GM23338 (cell line): ENCODE data around the gene BCKDK. TPM values are rescaled to one million over a fixed set of nuclear protein-coding genes. Genes with fewer than 3 reads are reported as not detected.

Experiments
- ATAC-seq: fragments of 200-7000 bp; cut with Tn5 transposase; 3 replicates; pipeline ENCODE4 v1.9.1; 2020
- DNase-seq: peaks from one replicate; pipeline ENCODE4 v3.0.0-alpha.2; 2015; ENCODE audit warnings: low spot score
- H2AFZ ChIP-seq: fragments of 200-600 bp; sonication (generic); 2 replicates; pipeline ENCODE4 v1.8.0; 2016; ENCODE audit warnings: antibody characterized with exemption, mild to moderate bottlenecking, moderate library complexity
- H3F3A ChIP-seq: fragments of 200-600 bp; sonication (generic); replicated peaks from 2 replicates; pipeline ENCODE4 v1.8.0; 2017; ENCODE audit warnings: antibody characterized with exemption, mixed run types, low read depth
- H3K27ac ChIP-seq: fragments of 200-600 bp; sonication (generic); 2 replicates; pipeline ENCODE4 v1.6.1; 2016; ENCODE audit warnings: low read depth
- H3K27me3 ChIP-seq: fragments of 200-600 bp; sonication (generic); 2 replicates; pipeline ENCODE4 v1.8.0; 2016; ENCODE audit warnings: mild to moderate bottlenecking, mixed run types, moderate library complexity; ENCODE audit not compliant: insufficient read depth
- H3K36me3 ChIP-seq: fragments of 200-600 bp; sonication (generic); 2 replicates; pipeline ENCODE4 v1.8.0; 2016; ENCODE audit warnings: mild to moderate bottlenecking; ENCODE audit not compliant: insufficient read depth
- H3K4me1 ChIP-seq: fragments of 200-600 bp; sonication (generic); 2 replicates; pipeline ENCODE4 v1.8.0; 2016; ENCODE audit warnings: mild to moderate bottlenecking, moderate library complexity; ENCODE audit not compliant: insufficient read depth
- H3K4me2 ChIP-seq: fragments of 200-600 bp; sonication (generic); 2 replicates; pipeline ENCODE4 v1.7.1; 2017; ENCODE audit warnings: mixed run types
- H3K4me3 ChIP-seq: fragments of 200-600 bp; sonication (generic); 2 replicates; pipeline ENCODE4 v1.6.1; 2016; ENCODE audit warnings: mixed run types
- H3K79me2 ChIP-seq: fragments of 200-600 bp; sonication (generic); replicated peaks from 2 replicates; pipeline ENCODE4 v1.8.0; 2017; ENCODE audit warnings: mild to moderate bottlenecking; ENCODE audit not compliant: insufficient read depth
- H3K9me2 ChIP-seq: fragments of 200-600 bp; sonication (generic); 2 replicates; pipeline ENCODE4 v1.8.0; 2017; ENCODE audit not compliant: insufficient read depth
- H4K20me1 ChIP-seq: fragments of 200-600 bp; sonication (generic); replicated peaks from 2 replicates; pipeline ENCODE4 v1.8.0; 2017; ENCODE audit warnings: mild to moderate bottlenecking; ENCODE audit not compliant: insufficient read depth
- H3K27ac Mint-ChIP-seq: 2 replicates; pipeline ENCODE4 v1.8.0; 2020; ENCODE audit warnings: inconsistent platforms, mild to moderate bottlenecking, moderate library complexity, mixed read lengths
- H3K27me3 Mint-ChIP-seq: 3 replicates; pipeline ENCODE4 v1.8.0; 2022; ENCODE audit warnings: low read depth, mild to moderate bottlenecking, moderate library complexity, mixed read lengths, inconsistent platforms; ENCODE audit not compliant: insufficient read depth, poor library complexity
- H3K36me3 Mint-ChIP-seq: 3 replicates; pipeline ENCODE4 v1.8.0; 2021; ENCODE audit warnings: low read depth, mild to moderate bottlenecking, inconsistent platforms, moderate library complexity, mixed read lengths
- H3K4me1 Mint-ChIP-seq: 3 replicates; pipeline ENCODE4 v1.8.0; 2020; ENCODE audit warnings: mild to moderate bottlenecking, inconsistent platforms, mixed read lengths
- H3K4me3 Mint-ChIP-seq: 3 replicates; pipeline ENCODE4 v1.8.0; 2021; ENCODE audit warnings: moderate library complexity, mild to moderate bottlenecking, inconsistent platforms, mixed read lengths
- H3K9me3 Mint-ChIP-seq: 3 replicates; pipeline ENCODE4 v1.8.0; 2020; ENCODE audit warnings: moderate library complexity, mild to moderate bottlenecking, inconsistent platforms, mixed read lengths
- CREB1 ChIP-seq: fragments of 250-450 bp; sonication (Bioruptor Pico); IDR thresholded peaks from 2 replicates; pipeline ENCODE4 v1.5.0; 2020; ENCODE audit warnings: low read depth, mild to moderate bottlenecking, moderate library complexity
- EZH2 ChIP-seq: fragments of 200-600 bp; sonication (generic); IDR thresholded peaks from one replicate; pipeline ENCODE4 v1.8.0; 2017; ENCODE audit warnings: antibody characterized with exemption, mild to moderate bottlenecking, low read depth; ENCODE audit not compliant: unreplicated experiment
- EZH2phosphoT487 ChIP-seq: fragments of 200-600 bp; sonication (generic); IDR thresholded peaks from one replicate; pipeline ENCODE4 v1.8.1; 2018; ENCODE audit warnings: antibody characterized with exemption; ENCODE audit not compliant: unreplicated experiment
- JUNB ChIP-seq: IDR thresholded peaks from one replicate; pipeline ENCODE4 v1.6.1; 2016; ENCODE audit warnings: antibody characterized with exemption; ENCODE audit not compliant: unreplicated experiment
- NANOG ChIP-seq: IDR thresholded peaks from 2 replicates; pipeline ENCODE4 v1.6.1; 2016; ENCODE audit warnings: antibody characterized with exemption, borderline replicate concordance
- POLR2AphosphoS5 ChIP-seq: IDR thresholded peaks from 2 replicates; pipeline ENCODE4 v1.6.1; 2016; ENCODE audit warnings: antibody characterized with exemption, low read depth
- STAT1 ChIP-seq: IDR thresholded peaks from one replicate; pipeline ENCODE4 v1.6.1; 2016; ENCODE audit warnings: antibody characterized with exemption; ENCODE audit not compliant: unreplicated experiment
- ZNF114 ChIP-seq: fragments of 250-450 bp; sonication (Bioruptor Pico); IDR thresholded peaks from 2 replicates; pipeline ENCODE4 v1.5.0; 2020; ENCODE audit warnings: mild to moderate bottlenecking, moderate library complexity
- ZNF331 ChIP-seq: fragments of 250-450 bp; sonication (Bioruptor Pico); IDR thresholded peaks from 2 replicates; pipeline ENCODE4 v1.5.0; 2020; ENCODE audit warnings: low read depth, mild to moderate bottlenecking, moderate library complexity
- polyA plus RNA-seq: library from polyadenylated mRNA; unstranded; fragments of >200 nt; fragmentation: Nextera tagmentation; extraction: Ambion mirVana; gene quantifications from 2 replicates; pipeline ENCODE4 v1.2.1, GENCODE V29; 2016
- total RNA-seq: library from RNA; depleted of rRNA; stranded (reverse); fragments of >200 nt; shearing (Covaris generic); gene quantifications from 2 replicates; pipeline ENCODE4 v1.2.3, GENCODE V29; 2014
- TF ChIP-seq, protein P1 (sequence below): fragments of 250-450 bp; sonication (Bioruptor Pico); IDR thresholded peaks from 2 replicates; pipeline ENCODE4 v1.5.0; 2020; ENCODE audit warnings: mild to moderate bottlenecking, moderate library complexity
- TF ChIP-seq, protein P2 (sequence below), 2 experiments: fragments of 200-600 bp in 1 of 2; sonication (generic) in 1 of 2; conservative IDR thresholded peaks; 2 replicates each; pipeline versions ENCODE4 v1.5.1 to v1.6.1; 2016 to 2017; ENCODE audit warnings: antibody characterized with exemption in 2 of 2, low read depth in 2 of 2, mild to moderate bottlenecking in 2 of 2, moderate library complexity in 1 of 2
- TF ChIP-seq, protein P3 (sequence below): IDR thresholded peaks from one replicate; pipeline ENCODE4 v1.6.1; 2018; ENCODE audit warnings: antibody characterized with exemption; ENCODE audit not compliant: unreplicated experiment

The BCKDK gene
- total and polyA plus RNA-seq, 2 experiments from 2014 or later: 36.1 to 58.9 TPM

DNA sequence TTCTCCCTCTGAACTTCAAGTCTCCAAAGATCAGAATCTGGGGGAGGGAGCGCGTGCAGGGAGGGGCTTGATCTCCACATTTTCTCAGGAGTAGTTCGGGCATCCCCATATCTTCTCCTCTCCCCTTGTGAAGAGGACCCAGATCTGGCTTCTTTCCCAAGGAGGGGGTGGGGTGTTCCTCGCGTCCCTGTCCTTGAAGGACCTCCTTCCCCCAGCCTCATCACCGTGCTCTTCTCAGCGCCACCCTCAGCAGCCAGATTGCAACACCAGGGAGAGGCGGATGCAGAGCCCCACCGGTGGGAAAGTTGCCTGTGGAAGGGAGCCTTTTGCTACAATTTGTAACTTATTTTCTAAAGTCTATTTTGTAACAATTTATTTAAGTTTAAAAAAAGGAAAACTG, 25.1 kb upstream of the BCKDK start:
- Histone ChIP-seq H3K4me1 (no peaks in the 10 kb centered on the region), H3K27ac (no peak overlapping the region), H4K20me1 (no peaks in the 10 kb centered on the region; the same call in 1 of the 2 replicates), H3F3A (no peaks in the 10 kb centered on the region), H3K4me3 (no peak overlapping the region), H3K4me2 (no peak overlapping the region), H3K9me2 (no peaks in the 10 kb centered on the region), H3K36me3 (no peaks in the 10 kb centered on the region), H3K79me2 (no peaks in the 10 kb centered on the region), H3K27me3 (no peaks in the 10 kb centered on the region), H2AFZ (no peak overlapping the region)
- H3K4me1 Mint-ChIP-seq: peaks cover 5% of the 10 kb centered on the region; the same call in 1 of the 3 replicates
- no peak for ATAC-seq
- no peak for DNase-seq
- peaks cover 37% of the 10 kb centered on the region for H3K36me3 Mint-ChIP-seq
- no peaks in the 10 kb centered on the region for H3K9me3 Mint-ChIP-seq
- H3K27ac Mint-ChIP-seq: no peak overlapping the region
- TF ChIP-seq POLR2AphosphoS5 (no peak), STAT1 (no peak), EZH2phosphoT487 (no peak), CREB1 (CRISPR knock-in tag) (no peak), EZH2 (no peak), ZNF331 (CRISPR knock-in tag) (no peak), NANOG (no peak), JUNB (no peak), ZNF114 (no peak)
- TF ChIP-seq, protein P1, sequence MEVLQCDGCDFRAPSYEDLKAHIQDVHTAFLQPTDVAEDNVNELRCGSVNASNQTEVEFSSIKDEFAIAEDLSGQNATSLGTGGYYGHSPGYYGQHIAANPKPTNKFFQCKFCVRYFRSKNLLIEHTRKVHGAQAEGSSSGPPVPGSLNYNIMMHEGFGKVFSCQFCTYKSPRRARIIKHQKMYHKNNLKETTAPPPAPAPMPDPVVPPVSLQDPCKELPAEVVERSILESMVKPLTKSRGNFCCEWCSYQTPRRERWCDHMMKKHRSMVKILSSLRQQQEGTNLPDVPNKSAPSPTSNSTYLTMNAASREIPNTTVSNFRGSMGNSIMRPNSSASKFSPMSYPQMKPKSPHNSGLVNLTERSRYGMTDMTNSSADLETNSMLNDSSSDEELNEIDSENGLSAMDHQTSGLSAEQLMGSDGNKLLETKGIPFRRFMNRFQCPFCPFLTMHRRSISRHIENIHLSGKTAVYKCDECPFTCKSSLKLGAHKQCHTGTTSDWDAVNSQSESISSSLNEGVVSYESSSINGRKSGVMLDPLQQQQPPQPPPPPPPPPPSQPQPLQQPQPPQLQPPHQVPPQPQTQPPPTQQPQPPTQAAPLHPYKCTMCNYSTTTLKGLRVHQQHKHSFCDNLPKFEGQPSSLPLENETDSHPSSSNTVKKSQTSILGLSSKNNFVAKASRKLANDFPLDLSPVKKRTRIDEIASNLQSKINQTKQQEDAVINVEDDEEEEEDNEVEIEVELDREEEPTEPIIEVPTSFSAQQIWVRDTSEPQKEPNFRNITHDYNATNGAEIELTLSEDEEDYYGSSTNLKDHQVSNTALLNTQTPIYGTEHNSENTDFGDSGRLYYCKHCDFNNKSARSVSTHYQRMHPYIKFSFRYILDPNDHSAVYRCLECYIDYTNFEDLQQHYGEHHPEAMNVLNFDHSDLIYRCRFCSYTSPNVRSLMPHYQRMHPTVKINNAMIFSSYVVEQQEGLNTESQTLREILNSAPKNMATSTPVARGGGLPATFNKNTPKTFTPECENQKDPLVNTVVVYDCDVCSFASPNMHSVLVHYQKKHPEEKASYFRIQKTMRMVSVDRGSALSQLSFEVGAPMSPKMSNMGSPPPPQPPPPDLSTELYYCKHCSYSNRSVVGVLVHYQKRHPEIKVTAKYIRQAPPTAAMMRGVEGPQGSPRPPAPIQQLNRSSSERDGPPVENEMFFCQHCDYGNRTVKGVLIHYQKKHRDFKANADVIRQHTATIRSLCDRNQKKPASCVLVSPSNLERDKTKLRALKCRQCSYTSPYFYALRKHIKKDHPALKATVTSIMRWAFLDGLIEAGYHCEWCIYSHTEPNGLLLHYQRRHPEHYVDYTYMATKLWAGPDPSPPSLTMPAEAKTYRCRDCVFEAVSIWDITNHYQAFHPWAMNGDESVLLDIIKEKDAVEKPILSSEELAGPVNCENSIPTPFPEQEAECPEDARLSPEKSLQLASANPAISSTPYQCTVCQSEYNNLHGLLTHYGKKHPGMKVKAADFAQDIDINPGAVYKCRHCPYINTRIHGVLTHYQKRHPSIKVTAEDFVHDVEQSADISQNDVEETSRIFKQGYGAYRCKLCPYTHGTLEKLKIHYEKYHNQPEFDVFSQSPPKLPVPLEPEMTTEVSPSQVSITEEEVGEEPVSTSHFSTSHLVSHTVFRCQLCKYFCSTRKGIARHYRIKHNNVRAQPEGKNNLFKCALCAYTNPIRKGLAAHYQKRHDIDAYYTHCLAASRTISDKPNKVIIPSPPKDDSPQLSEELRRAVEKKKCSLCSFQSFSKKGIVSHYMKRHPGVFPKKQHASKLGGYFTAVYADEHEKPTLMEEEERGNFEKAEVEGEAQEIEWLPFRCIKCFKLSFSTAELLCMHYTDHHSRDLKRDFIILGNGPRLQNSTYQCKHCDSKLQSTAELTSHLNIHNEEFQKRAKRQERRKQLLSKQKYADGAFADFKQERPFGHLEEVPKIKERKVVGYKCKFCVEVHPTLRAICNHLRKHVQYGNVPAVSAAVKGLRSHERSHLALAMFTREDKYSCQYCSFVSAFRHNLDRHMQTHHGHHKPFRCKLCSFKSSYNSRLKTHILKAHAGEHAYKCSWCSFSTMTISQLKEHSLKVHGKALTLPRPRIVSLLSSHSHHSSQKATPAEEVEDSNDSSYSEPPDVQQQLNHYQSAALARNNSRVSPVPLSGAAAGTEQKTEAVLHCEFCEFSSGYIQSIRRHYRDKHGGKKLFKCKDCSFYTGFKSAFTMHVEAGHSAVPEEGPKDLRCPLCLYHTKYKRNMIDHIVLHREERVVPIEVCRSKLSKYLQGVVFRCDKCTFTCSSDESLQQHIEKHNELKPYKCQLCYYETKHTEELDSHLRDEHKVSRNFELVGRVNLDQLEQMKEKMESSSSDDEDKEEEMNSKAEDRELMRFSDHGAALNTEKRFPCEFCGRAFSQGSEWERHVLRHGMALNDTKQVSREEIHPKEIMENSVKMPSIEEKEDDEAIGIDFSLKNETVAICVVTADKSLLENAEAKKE (CRISPR knock-in tag): no peak
- TF ChIP-seq, protein P2, sequence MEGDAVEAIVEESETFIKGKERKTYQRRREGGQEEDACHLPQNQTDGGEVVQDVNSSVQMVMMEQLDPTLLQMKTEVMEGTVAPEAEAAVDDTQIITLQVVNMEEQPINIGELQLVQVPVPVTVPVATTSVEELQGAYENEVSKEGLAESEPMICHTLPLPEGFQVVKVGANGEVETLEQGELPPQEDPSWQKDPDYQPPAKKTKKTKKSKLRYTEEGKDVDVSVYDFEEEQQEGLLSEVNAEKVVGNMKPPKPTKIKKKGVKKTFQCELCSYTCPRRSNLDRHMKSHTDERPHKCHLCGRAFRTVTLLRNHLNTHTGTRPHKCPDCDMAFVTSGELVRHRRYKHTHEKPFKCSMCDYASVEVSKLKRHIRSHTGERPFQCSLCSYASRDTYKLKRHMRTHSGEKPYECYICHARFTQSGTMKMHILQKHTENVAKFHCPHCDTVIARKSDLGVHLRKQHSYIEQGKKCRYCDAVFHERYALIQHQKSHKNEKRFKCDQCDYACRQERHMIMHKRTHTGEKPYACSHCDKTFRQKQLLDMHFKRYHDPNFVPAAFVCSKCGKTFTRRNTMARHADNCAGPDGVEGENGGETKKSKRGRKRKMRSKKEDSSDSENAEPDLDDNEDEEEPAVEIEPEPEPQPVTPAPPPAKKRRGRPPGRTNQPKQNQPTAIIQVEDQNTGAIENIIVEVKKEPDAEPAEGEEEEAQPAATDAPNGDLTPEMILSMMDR (conservative IDR thresholded peaks at IDR 0.05; ENCODE audit: low read depth in 2 of 2): no peak
- TF ChIP-seq, protein P3, sequence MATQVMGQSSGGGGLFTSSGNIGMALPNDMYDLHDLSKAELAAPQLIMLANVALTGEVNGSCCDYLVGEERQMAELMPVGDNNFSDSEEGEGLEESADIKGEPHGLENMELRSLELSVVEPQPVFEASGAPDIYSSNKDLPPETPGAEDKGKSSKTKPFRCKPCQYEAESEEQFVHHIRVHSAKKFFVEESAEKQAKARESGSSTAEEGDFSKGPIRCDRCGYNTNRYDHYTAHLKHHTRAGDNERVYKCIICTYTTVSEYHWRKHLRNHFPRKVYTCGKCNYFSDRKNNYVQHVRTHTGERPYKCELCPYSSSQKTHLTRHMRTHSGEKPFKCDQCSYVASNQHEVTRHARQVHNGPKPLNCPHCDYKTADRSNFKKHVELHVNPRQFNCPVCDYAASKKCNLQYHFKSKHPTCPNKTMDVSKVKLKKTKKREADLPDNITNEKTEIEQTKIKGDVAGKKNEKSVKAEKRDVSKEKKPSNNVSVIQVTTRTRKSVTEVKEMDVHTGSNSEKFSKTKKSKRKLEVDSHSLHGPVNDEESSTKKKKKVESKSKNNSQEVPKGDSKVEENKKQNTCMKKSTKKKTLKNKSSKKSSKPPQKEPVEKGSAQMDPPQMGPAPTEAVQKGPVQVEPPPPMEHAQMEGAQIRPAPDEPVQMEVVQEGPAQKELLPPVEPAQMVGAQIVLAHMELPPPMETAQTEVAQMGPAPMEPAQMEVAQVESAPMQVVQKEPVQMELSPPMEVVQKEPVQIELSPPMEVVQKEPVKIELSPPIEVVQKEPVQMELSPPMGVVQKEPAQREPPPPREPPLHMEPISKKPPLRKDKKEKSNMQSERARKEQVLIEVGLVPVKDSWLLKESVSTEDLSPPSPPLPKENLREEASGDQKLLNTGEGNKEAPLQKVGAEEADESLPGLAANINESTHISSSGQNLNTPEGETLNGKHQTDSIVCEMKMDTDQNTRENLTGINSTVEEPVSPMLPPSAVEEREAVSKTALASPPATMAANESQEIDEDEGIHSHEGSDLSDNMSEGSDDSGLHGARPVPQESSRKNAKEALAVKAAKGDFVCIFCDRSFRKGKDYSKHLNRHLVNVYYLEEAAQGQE: no peak
- no peak overlapping the region; the same call in 2 of the 3 replicates for H3K4me3 Mint-ChIP-seq
- H3K27me3 Mint-ChIP-seq: peaks cover 9% of the 10 kb centered on the region
